H1 (cell line): ENCODE measurements around the gene ZDHHC5. TPM values are rescaled to one million over a fixed set of nuclear protein-coding genes. Genes with fewer than 3 reads are reported as not detected.

Source experiments
- CTCF ChIA-PET: fragments of 300-600 bp; sonication (Branson Sonifier 250); formaldehyde crosslinking; loops from one replicate; lab custom pipeline; 2021; ENCODE audit not compliant: partially characterized antibody; lab: Charles Lee
- POLR2A ChIA-PET: fragments of 300-600 bp; sonication (Branson Sonifier 250); formaldehyde crosslinking; loops from one replicate; lab custom pipeline; 2021; ENCODE audit warnings: inconsistent platforms; ENCODE audit not compliant: partially characterized antibody; lab: Charles Lee
- DNase-seq, 2 experiments: peaks; one replicate each; pipeline versions ENCODE4 v3.0.0 to v3.0.0-alpha.2; 2010 to 2022; ENCODE audit warnings: low spot score in 2 of 2, low read depth in 1 of 2, mixed read lengths in 1 of 2
- FAIRE-seq: peaks from 2 replicates; lab custom pipeline; 2011; peaks lifted over from hg19 to GRCh38; lab: Jason Lieb, UNC
- H2AFZ ChIP-seq: 2 replicates; pipeline ENCODE4 v1.8.1; 2012; ENCODE audit warnings: low read length, inconsistent platforms
- H2AK5ac ChIP-seq: 2 replicates; pipeline ENCODE4 v1.6.1; 2013; ENCODE audit warnings: low read depth, low read length
- H2BK120ac ChIP-seq: replicated peaks from 2 replicates; pipeline ENCODE3; 2013; ENCODE audit warnings: low read depth, low read length, inconsistent platforms
- H2BK12ac ChIP-seq: 2 replicates; pipeline ENCODE4 v1.6.1; 2013; ENCODE audit warnings: low read depth, low read length
- H2BK15ac ChIP-seq: 2 replicates; pipeline ENCODE4 v1.6.1; 2013; ENCODE audit warnings: low read length
- H2BK20ac ChIP-seq: 2 replicates; pipeline ENCODE4 v1.6.1; 2013; ENCODE audit warnings: low read length
- H2BK5ac ChIP-seq: 2 replicates; pipeline ENCODE4 v1.6.1; 2013; ENCODE audit warnings: low read depth, low read length
- H3K14ac ChIP-seq: 2 replicates; pipeline ENCODE4 v1.6.1; 2013; ENCODE audit warnings: inconsistent platforms; ENCODE audit not compliant: insufficient read length
- H3K18ac ChIP-seq: 2 replicates; pipeline ENCODE4 v1.6.1; 2013; ENCODE audit warnings: low read length; ENCODE audit errors: extremely low read depth
- H3K23ac ChIP-seq: 2 replicates; pipeline ENCODE4 v1.6.1; 2013; ENCODE audit warnings: inconsistent platforms; ENCODE audit not compliant: insufficient read length
- H3K23me2 ChIP-seq: 2 replicates; pipeline ENCODE4 v1.6.1; 2013; ENCODE audit warnings: low read depth, low read length
- H3K27ac ChIP-seq: 2 replicates; pipeline ENCODE4 v1.6.1; 2011; ENCODE audit warnings: low read depth, low read length, inconsistent platforms
- H3K27me3 ChIP-seq, 4 experiments: replicated peaks in 1 of 4; 1 replicate in 1 of 4; 2 replicates in 3 of 4; pipeline versions ENCODE4 v1.6.1 to v1.8.1; 2011 to 2013; ENCODE audit warnings: low read length in 3 of 4, mild to moderate bottlenecking in 3 of 4, inconsistent platforms in 2 of 4, mixed read lengths in 2 of 4, moderate library complexity in 1 of 4; ENCODE audit not compliant: control insufficient read depth in 3 of 4, insufficient read depth in 3 of 4; ENCODE audit errors: extremely low read depth in 1 of 4
- H3K36me3 ChIP-seq, 4 experiments: 2 replicates each; pipeline versions ENCODE4 v1.6.1 to v1.8.1; 2011 to 2013; ENCODE audit warnings: mild to moderate bottlenecking in 4 of 4, low read length in 3 of 4, moderate library complexity in 2 of 4, control low read depth in 1 of 4, inconsistent platforms in 1 of 4; ENCODE audit not compliant: insufficient read depth in 4 of 4, control insufficient read depth in 2 of 4
- H3K4ac ChIP-seq: replicated peaks from 2 replicates; pipeline ENCODE3; 2013; ENCODE audit warnings: low read length, low read depth, mixed read lengths, inconsistent platforms; ENCODE audit not compliant: insufficient read length
- H3K4me1 ChIP-seq, 4 experiments: replicated peaks in 1 of 4; 1 replicate in 1 of 4; 2 replicates in 3 of 4; pipeline versions ENCODE4 v1.6.1 to v1.8.1; 2011 to 2013; ENCODE audit warnings: low read length in 3 of 4, inconsistent platforms in 2 of 4, mixed read lengths in 1 of 4; ENCODE audit not compliant: insufficient read depth in 4 of 4, control insufficient read depth in 3 of 4
- H3K4me2 ChIP-seq, 2 experiments: 2 replicates each; pipeline versions ENCODE4 v1.6.1 to v1.8.1; 2011 to 2013; ENCODE audit warnings: low read depth in 2 of 2, low read length in 2 of 2, control low read depth in 1 of 2, inconsistent platforms in 1 of 2, mild to moderate bottlenecking in 1 of 2; ENCODE audit not compliant: insufficient read depth in 1 of 2
- H3K4me3 ChIP-seq, 4 experiments: fragments of 200-600, 300-600 bp in 1 of 4; sonication (generic), shearing (Covaris generic), sonication (Bioruptor Twin) in 1 of 4; 2 replicates each; pipeline versions ENCODE4 v1.5.1 to v1.8.1; 2011 to 2016; ENCODE audit warnings: low read length in 4 of 4, low read depth in 3 of 4, control low read depth in 2 of 4, inconsistent platforms in 2 of 4, mild to moderate bottlenecking in 2 of 4, mixed read lengths in 1 of 4, moderate library complexity in 1 of 4; ENCODE audit not compliant: insufficient read depth in 2 of 4; ENCODE audit errors: extremely low read depth in 1 of 4
- H3K56ac ChIP-seq: replicated peaks from 2 replicates; pipeline ENCODE3; 2013; ENCODE audit warnings: low read depth, mild to moderate bottlenecking, mixed read lengths, low read length, inconsistent platforms; ENCODE audit not compliant: insufficient read length
- H3K79me1 ChIP-seq: 2 replicates; pipeline ENCODE4 v1.6.1; 2013; ENCODE audit warnings: low read depth, low read length, control low read depth
- H3K79me2 ChIP-seq, 2 experiments: 2 replicates each; pipeline versions ENCODE4 v1.6.1 to v1.8.1; 2012 to 2013; ENCODE audit warnings: low read length in 2 of 2, mild to moderate bottlenecking in 2 of 2, inconsistent platforms in 1 of 2; ENCODE audit not compliant: insufficient read depth in 2 of 2, control insufficient read depth in 1 of 2
- H3K9ac ChIP-seq, 4 experiments: replicated peaks in 1 of 4; 1 replicate in 1 of 4; 2 replicates in 3 of 4; pipeline versions ENCODE4 v1.6.1 to v1.8.1; 2011 to 2013; ENCODE audit warnings: low read depth in 3 of 4, low read length in 3 of 4, control low read depth in 2 of 4, mild to moderate bottlenecking in 2 of 4, moderate library complexity in 2 of 4, inconsistent platforms in 1 of 4; ENCODE audit errors: extremely low read depth in 1 of 4
- H3K9me3 ChIP-seq, 2 experiments: 2 replicates each; pipeline versions ENCODE4 v1.6.1 to v1.8.1; 2012 to 2013; ENCODE audit warnings: mild to moderate bottlenecking in 2 of 2, moderate library complexity in 2 of 2, control low read depth in 1 of 2, inconsistent platforms in 1 of 2, low read depth in 1 of 2, low read length in 1 of 2, mixed read lengths in 1 of 2; ENCODE audit not compliant: insufficient read depth in 2 of 2
- H4K20me1 ChIP-seq, 2 experiments: replicated peaks in 1 of 2; 2 replicates each; pipeline versions ENCODE3 to v1.8.1; 2011 to 2013; ENCODE audit warnings: inconsistent platforms in 2 of 2, low read length in 2 of 2, mild to moderate bottlenecking in 1 of 2; ENCODE audit not compliant: insufficient read depth in 2 of 2, control insufficient read depth in 1 of 2
- H4K5ac ChIP-seq: 2 replicates; pipeline ENCODE4 v1.6.1; 2013; ENCODE audit warnings: low read length, low read depth, mixed read lengths, inconsistent platforms; ENCODE audit not compliant: insufficient read length
- H4K8ac ChIP-seq: 2 replicates; pipeline ENCODE4 v1.8.0; 2013; ENCODE audit warnings: mild to moderate bottlenecking, moderate library complexity, low read length, inconsistent platforms; ENCODE audit not compliant: insufficient read depth; ENCODE audit errors: extremely low read depth
- H4K91ac ChIP-seq: replicated peaks from 2 replicates; pipeline ENCODE3; 2013; ENCODE audit warnings: low read length, mixed read lengths, inconsistent platforms; ENCODE audit not compliant: insufficient read length
- BRCA1 ChIP-seq: IDR thresholded peaks from 2 replicates; pipeline ENCODE4 v1.6.1; 2012; ENCODE audit warnings: low read depth, low read length, improper control_type of control experiment
- CHD1 ChIP-seq: IDR thresholded peaks from 2 replicates; pipeline ENCODE4 v1.6.1; 2012; ENCODE audit warnings: low read depth, low read length, improper control_type of control experiment
- CTBP2 ChIP-seq: IDR thresholded peaks from 2 replicates; pipeline ENCODE4 v1.7.0; 2011; ENCODE audit warnings: borderline replicate concordance, mild to moderate bottlenecking, moderate library complexity, mixed read lengths, low read length; ENCODE audit not compliant: insufficient read depth, insufficient read length
- EGR1 ChIP-seq: IDR thresholded peaks from 2 replicates; pipeline ENCODE4 v1.6.1; 2011; ENCODE audit warnings: low read depth, low read length, borderline replicate concordance
- EZH2 ChIP-seq: fragments of 200-600 bp; sonication (generic); IDR thresholded peaks from 2 replicates; pipeline ENCODE4 v1.7.1; 2012; ENCODE audit warnings: low read depth, mild to moderate bottlenecking, moderate library complexity, low read length, inconsistent platforms; ENCODE audit not compliant: severe bottlenecking
- JUND ChIP-seq: IDR thresholded peaks from 2 replicates; pipeline ENCODE4 v1.6.1; 2011; ENCODE audit warnings: mild to moderate bottlenecking, improper control_type of control experiment, low read length
- KDM1A ChIP-seq: fragments of 200-600, 300-600 bp; sonication (generic); IDR thresholded peaks from 2 replicates; pipeline ENCODE4 v1.7.1; 2016; ENCODE audit warnings: mild to moderate bottlenecking, low read length, borderline replicate concordance
- POLR2AphosphoS5 ChIP-seq: IDR thresholded peaks from 2 replicates; pipeline ENCODE4 v1.6.1; 2011; ENCODE audit warnings: low read depth, low read length
- SAP30 ChIP-seq: fragments of 300-600 bp; sonication (generic); IDR thresholded peaks from 2 replicates; pipeline ENCODE4 v1.7.1; 2012; ENCODE audit warnings: low read length, moderate library complexity, mild to moderate bottlenecking, inconsistent platforms; ENCODE audit not compliant: insufficient read depth, insufficient replicate concordance
- SP4 ChIP-seq: IDR thresholded peaks from 2 replicates; pipeline ENCODE4 v1.6.1; 2012; ENCODE audit warnings: low read length, inconsistent platforms
- TAF1 ChIP-seq: IDR thresholded peaks from 2 replicates; pipeline ENCODE4 v1.6.1; 2011; ENCODE audit warnings: mild to moderate bottlenecking, low read depth, low read length
- TCF12 ChIP-seq: IDR thresholded peaks from 2 replicates; pipeline ENCODE4 v1.6.1; 2011; ENCODE audit warnings: low read depth, mild to moderate bottlenecking, low read length
- USF2 ChIP-seq: IDR thresholded peaks from 2 replicates; pipeline ENCODE4 v1.6.1; 2011; ENCODE audit warnings: low read length, improper control_type of control experiment
- YY1 ChIP-seq: IDR thresholded peaks from 2 replicates; pipeline ENCODE4 v1.6.1; 2011; ENCODE audit warnings: low read depth, mild to moderate bottlenecking, low read length
- WGBS, 2 experiments: shearing (Covaris generic) in 1 of 2; methylation state at CpG; one replicate each; pipeline versions ENCODE4 v1.1.6 to v1.1.7; 2013 to 2015; ENCODE audit warnings: low lambda C conversion rate in 2 of 2, mixed read lengths in 2 of 2, inconsistent platforms in 1 of 2, low coverage in 1 of 2, missing lambda C conversion rate in 1 of 2; ENCODE audit not compliant: insufficient replicate concordance in 2 of 2, insufficient coverage in 1 of 2, insufficient read length in 1 of 2; ENCODE audit errors: extremely low coverage in 1 of 2, missing lambda C conversion rate in 1 of 2; 5-methylcytosine and 5-hydroxymethylcytosine counted together
- polyA plus RNA-seq, 7 experiments: library from polyadenylated mRNA; depleted of rRNA in 3 of 7; stranded (reverse) in 5 of 7; unstranded in 2 of 7; fragments of >200 nt in 5 of 7; fragments of 200-250 nt in 2 of 7; gene quantifications; 1 replicate in 5 of 7; 2 replicates in 1 of 7; 4 replicates in 1 of 7; pipeline versions ENCODE4 v1.2.1 to v1.2.3, GENCODE V29; 2011 to 2013; ENCODE audit warnings: missing spikeins in 2 of 7, mixed read lengths in 2 of 7
- total RNA-seq: library from RNA; stranded (reverse); fragmentation: NEBNext Ultra II Directional; extraction: Animal tissue kit (Norgen Biotek cat#: 25700); gene quantifications from 2 replicates; pipeline ENCODE4 v1.2.1, GENCODE V29; 2021

Gene ZDHHC5
- total and polyA plus RNA-seq, 2 of the 8 experiments (the other 6 are each of a cell fraction or from before 2014, with no cell fraction given) = 40.0 to 56.3 TPM

- Histone ChIP-seq H3K23me2 (no peaks in the 10 kb centered on the region; the same call in 1 of the 2 replicates), H3K4me1 (no peaks in the 10 kb centered on the region), H4K91ac (no peak overlapping the region), H2BK12ac (no peak overlapping the region), H3K4me3 (no peak overlapping the region), H3K18ac (no peak overlapping the region), H3K79me2 (no peaks in the 10 kb centered on the region), H3K27ac (no peak overlapping the region), H3K4ac (no peak overlapping the region), H3K36me3 (peaks cover 0 to 4% (median 2%) of the 10 kb centered on the region in 4 experiments; a peak in 1 of 8 replicates), H3K23ac (no peak overlapping the region), H3K14ac (no peak overlapping the region), H2BK120ac (no peak overlapping the region), H4K8ac (no peak overlapping the region), H2BK15ac (no peak overlapping the region), H3K9me3 (peaks cover 5 to 10% of the 10 kb centered on the region in 2 experiments; a peak in 3 of 4 replicates), H3K79me1 (no peaks in the 10 kb centered on the region), H3K56ac (no peak overlapping the region), H3K4me2 (no peak overlapping the region), H3K27me3 (no peaks in the 10 kb centered on the region), H2BK20ac (no peak overlapping the region), H2BK5ac (no peak overlapping the region), H4K5ac (no peak overlapping the region), H2AK5ac (no peak overlapping the region), H4K20me1 (no peaks in the 10 kb centered on the region), H3K9ac (no peak overlapping the region), H2AFZ (no peak overlapping the region)
- POLR2A ChIA-PET = interaction anchor here (1.0 to 51.1 kb wide), 3 partner anchors 22 to 325 kb away, joined by 3 to 1546 read pairs (median 3); partner anchors contain the start of genes CLP1 and YPEL4
- FAIRE-seq (no peak), DNase-seq (no peak)
- 78% methylated on average over 3 of the region's 3 CpGs; no CpG with 5 or more reads in 1 of the 2 experiments for WGBS, 2 experiments
- CTCF ChIA-PET = interaction anchor here (0.9 to 12.6 kb wide), 9 partner anchors 9 to 96 kb away, joined by 3 to 129 read pairs (median 3); no protein-coding TSS in a partner anchor
- TF ChIP-seq SAP30 (no peak), YY1 (no peak), SP4 (no peak), EGR1 (no peak), USF2 (no peak), CHD1 (no peak), POLR2AphosphoS5 (no peak), JUND (no peak), TCF12 (no peak), KDM1A (no peak), CTBP2 (no peak), BRCA1 (no peak), EZH2 (no peak), TAF1 (no peak)
These were observed 45.7 kb upstream of the ZDHHC5 start for GRCh38 chr11:57622263-57622662.
